Right lobe of liver (tissue), 4 donors: Measurements from ENCODE around the gene B3GAT3.

ENCODE experiments used
- CTCF ChIP-seq, 4 donors: fragments of 200-600 bp in 3 of 4; fragments of 450-650 bp in 1 of 4; IDR thresholded peaks; one replicate each; pipeline versions ENCODE4 v1.5.1 to v1.8.0; 2016 to 2022; ENCODE audit warnings: antibody characterized with exemption in 4 of 4, mild to moderate bottlenecking in 2 of 4
- POLR2A ChIP-seq: fragments of 450-650 bp; IDR thresholded peaks from one replicate; pipeline ENCODE4 v1.6.1; 2017; ENCODE audit warnings: antibody characterized with exemption, mild to moderate bottlenecking
- donor health status: DM: no; HTN: no; CAD: no.
- donor health status: DM: no; HTN: no; CAD: no.
- donor health status: DM: no; HTN: yes; CAD: no.

GRCh38 chr11:62647609-62648005 is 25.8 kb upstream of the B3GAT3 start:
- TF ChIP-seq CTCF (IDR thresholded peaks at IDR 0.05) (no peak), POLR2A (no peak)
